ENCODE data around the gene AFDN.

The AFDN gene

DNA sequence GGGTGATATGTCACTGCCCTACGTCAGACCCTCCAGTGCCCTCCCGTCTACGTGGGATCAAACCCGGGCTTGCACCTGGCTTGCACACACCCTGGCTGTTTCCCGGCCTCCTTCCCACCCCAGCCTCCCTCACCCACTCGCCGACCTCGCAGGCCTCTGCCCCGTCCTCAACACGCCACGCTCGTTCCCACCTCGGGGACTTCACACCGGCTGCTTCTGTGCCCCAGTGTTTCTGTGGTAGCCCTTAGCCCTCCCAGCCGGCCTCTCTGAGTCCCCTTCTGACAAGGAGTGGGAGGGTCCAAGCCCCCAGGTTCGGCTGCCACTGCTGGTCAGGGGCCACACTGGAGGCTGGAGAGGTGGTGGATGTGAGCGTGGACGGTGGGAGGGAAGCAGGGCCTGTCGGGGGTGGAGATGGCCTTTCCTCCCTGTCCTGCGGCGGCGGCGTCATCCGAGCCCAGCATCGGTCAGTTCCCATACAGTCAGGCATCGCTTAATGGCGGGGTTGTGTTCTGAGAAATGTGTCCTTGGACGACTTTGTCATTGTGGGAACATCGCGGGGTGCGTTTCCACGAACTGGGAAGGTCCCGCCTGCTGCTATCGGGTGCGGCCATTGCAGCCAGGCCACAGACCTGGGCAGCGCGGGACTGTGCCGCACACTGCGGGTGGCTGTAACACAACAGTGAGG is 159.3 kb downstream of the AFDN start:
- H3K4me3 ChIP-seq (ENCODE audit: control insufficient read depth, low read depth, low read length): no peak overlapping the region
- no peak for DNase-seq (ENCODE audit: low read depth)
- TF ChIP-seq, protein P1, sequence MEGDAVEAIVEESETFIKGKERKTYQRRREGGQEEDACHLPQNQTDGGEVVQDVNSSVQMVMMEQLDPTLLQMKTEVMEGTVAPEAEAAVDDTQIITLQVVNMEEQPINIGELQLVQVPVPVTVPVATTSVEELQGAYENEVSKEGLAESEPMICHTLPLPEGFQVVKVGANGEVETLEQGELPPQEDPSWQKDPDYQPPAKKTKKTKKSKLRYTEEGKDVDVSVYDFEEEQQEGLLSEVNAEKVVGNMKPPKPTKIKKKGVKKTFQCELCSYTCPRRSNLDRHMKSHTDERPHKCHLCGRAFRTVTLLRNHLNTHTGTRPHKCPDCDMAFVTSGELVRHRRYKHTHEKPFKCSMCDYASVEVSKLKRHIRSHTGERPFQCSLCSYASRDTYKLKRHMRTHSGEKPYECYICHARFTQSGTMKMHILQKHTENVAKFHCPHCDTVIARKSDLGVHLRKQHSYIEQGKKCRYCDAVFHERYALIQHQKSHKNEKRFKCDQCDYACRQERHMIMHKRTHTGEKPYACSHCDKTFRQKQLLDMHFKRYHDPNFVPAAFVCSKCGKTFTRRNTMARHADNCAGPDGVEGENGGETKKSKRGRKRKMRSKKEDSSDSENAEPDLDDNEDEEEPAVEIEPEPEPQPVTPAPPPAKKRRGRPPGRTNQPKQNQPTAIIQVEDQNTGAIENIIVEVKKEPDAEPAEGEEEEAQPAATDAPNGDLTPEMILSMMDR (IDR thresholded peaks at IDR 0.05; ENCODE audit: control insufficient read depth, insufficient read depth, low read depth, low read length, missing control alignments): no peak

DNA sequence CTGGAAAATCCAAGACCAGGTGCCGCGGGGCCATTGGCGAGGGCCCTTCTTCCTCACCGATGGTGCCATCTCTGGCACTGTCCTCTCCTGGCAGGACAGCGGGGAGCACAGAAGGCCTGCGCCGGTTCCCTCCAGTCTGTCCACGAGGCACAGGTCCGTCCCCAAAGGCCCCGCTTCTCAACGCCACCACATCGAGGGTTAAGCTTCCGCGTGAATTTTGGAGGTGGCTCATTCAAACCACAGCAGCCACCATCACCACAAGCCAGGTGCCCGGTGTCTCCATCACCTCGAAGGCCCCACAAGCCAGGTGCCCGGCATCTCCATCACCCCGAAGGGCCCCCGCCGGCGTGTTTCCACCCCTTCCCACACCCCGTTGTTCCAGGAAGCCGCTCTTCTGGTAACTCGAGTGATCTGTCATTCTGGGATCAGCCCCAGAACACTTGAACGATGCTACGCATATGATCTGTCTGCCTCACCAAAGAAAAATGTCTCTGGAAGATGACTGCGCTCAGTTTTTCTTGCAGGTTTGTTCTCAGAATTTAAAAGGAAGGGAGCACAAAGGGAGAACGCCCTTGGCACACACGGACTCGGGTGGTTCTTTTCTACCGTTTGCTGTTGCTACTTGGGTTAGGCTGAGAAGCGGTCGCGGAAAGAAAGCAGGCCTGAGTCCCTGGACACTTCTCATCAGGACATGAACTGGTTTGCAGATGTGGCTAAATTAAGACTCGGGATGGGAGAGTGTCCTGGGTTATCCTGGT is 160.9 kb downstream of the AFDN start:
- no peak overlapping the region for H3K4me3 ChIP-seq (ENCODE audit: control insufficient read depth, low read depth, low read length)
- TF ChIP-seq, protein P1 (IDR thresholded peaks at IDR 0.05; ENCODE audit: control insufficient read depth, insufficient read depth, low read depth, low read length, missing control alignments): no peak
- no peak for DNase-seq (ENCODE audit: low read depth)

DNA sequence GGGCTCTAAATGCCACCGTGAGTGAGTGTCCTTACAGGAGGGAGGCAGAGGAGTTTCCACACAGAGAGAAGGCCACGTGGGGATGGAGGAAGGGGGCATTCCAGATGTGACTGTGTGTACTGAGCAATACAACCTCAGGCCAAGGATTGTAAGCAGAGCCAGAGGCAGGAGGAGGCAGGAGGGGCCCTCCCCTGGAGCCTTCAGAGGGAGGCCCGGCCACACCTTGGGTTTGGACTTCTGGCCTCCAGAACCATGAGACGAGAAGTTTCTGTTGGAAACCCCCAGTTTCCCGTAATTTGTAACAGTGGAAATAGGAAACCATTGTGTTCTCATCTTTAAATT is 161.4 kb downstream of the AFDN start:
- TF ChIP-seq, protein P1 (IDR thresholded peaks at IDR 0.05; ENCODE audit: control insufficient read depth, insufficient read depth, low read depth, low read length, missing control alignments): no peak
- no peak overlapping the region for H3K4me3 ChIP-seq (ENCODE audit: control insufficient read depth, low read depth, low read length)
- no peak for DNase-seq (ENCODE audit: low read depth)

DNA sequence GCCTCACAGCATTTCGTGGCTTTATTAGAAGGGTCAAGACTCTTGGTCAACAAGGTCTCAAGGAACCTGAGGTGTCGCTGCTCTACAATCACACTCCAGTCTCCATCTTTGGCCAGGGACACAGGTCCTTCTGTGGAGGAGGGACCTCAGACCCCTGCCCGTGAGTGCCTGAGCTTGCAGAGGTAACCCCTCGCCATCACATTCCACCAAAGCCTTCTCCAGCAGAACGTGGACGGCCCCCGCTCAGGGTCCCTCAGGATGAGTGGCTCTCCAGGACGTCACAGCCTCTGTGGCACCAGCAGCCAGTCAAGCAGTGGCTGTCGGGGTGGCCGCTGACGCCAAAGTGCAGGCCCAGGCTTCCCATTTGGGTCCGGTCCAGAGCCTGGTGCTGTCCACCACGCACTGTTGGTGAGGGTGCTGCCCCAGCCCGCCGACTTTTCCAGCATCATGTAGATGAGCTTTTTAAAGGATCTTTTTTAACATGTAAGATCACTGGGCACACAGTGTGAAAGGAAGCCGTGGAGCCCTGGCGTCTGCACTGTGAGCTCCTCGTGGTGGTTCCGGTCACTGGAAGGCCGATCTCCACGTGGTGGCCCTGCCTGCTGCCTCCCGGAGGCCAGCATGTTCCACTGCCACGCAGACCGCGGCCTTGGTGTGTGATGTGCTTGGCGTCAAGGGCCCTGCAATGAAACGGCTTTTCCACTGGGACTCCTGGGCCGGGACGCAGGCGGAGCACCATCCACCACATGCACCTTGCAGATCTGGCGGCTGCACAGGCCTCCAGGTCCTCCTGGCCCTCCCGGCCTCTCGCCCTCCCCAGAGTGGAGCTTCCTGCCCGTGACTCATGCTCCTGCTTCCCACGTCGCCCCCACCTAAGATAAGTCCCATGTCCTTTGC is 162.5 kb downstream of the AFDN start:
- no peak overlapping the region for H3K4me3 ChIP-seq (ENCODE audit: control insufficient read depth, low read depth, low read length)
- TF ChIP-seq, protein P1 (IDR thresholded peaks at IDR 0.05; ENCODE audit: control insufficient read depth, insufficient read depth, low read depth, low read length, missing control alignments): no peak
- DNase-seq (ENCODE audit: low read depth): no peak

DNA sequence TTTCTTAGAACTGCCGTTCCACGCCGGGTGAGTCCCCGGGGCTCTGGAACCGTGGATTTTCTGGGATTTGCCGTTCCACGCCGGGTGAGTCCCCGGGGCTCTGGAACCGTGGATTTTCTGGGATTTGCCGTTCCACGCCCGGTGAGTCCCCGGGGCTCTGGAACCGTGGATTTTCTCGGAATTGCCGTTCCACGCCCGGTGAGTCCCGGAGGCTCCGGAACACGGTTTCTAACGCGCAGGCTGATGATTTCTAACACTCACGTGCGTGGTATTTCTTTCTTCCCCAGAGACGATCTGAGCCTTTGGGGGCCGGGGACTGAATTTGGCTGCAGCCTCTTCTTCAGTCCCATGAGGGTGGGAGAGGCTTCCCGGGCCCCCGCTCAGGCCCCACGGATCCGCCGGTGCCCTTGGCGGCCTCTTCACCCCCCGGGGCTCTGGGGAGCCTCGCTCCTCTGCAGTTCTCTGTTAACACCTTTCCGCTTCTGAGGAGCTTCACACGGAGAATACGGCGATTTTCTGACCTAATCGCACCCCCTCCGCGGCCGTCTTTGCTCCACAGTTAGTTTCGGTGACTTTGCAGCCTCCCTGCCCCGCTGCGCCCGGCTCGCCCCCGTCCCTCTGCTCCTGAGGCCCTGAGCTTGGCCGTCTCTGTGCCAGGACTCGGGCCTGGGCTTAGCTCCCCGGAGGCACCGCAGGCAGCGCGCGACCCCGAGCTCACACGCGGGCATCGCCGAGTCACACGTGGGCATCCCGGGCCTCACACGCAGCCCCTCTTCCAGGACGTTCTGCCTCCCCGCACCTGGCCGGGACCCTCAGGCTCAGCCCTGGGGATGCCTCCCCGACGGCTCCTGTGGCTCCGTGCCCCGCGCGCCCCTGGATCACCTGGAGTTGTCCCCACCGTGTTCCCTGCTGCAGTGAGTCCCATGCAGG is 163.6 kb downstream of the AFDN start:
- no peak overlapping the region for H3K4me3 ChIP-seq (ENCODE audit: control insufficient read depth, low read depth, low read length)
- TF ChIP-seq, protein P1 (IDR thresholded peaks at IDR 0.05; ENCODE audit: control insufficient read depth, insufficient read depth, low read depth, low read length, missing control alignments): no peak
- no peak for DNase-seq (ENCODE audit: low read depth)

All from AG09309 (cell line).